Inflammatory macrophage (primary cell): Measurements from ENCODE around the gene GALNT1.

Experiments
- DNase-seq, 2 donors: peaks; one replicate each; pipeline ENCODE4 v3.0.0-alpha.2; 2020 to 2022

Gene GALNT1

GRCh38 chr18:35682281-35682867 lies 100.8 kb downstream of the GALNT1 start:
- no peak for DNase-seq

- no peak for DNase-seq
These were observed 101.5 kb downstream of the GALNT1 start for GRCh38 chr18:35683021-35683420.

GRCh38 chr18:35688757-35689156 lies 107.2 kb downstream of the GALNT1 start:
- no peak for DNase-seq

GRCh38 chr18:35689728-35690127 lies 108.2 kb downstream of the GALNT1 start:
- no peak for DNase-seq

- no peak for DNase-seq
These were observed 110.1 kb downstream of the GALNT1 start for GRCh38 chr18:35691625-35692024.

- DNase-seq, result no peak
These were observed 111.3 kb downstream of the GALNT1 start for GRCh38 chr18:35692866-35693265.

- peak in 1 of 2 donors; percentile 4 for DNase-seq
These were observed 112.3 kb downstream of the GALNT1 start for GRCh38 chr18:35693829-35694228.

- DNase-seq, result no peak
These were observed 113.3 kb downstream of the GALNT1 start for GRCh38 chr18:35694808-35695207.

GRCh38 chr18:35695384-35695783 lies 113.8 kb downstream of the GALNT1 start:
- no peak for DNase-seq

- no peak for DNase-seq
These were observed 114.3 kb downstream of the GALNT1 start for GRCh38 chr18:35695803-35696202.

- DNase-seq, result no peak
These were observed 114.8 kb downstream of the GALNT1 start for GRCh38 chr18:35696307-35696706.

- DNase-seq, result no peak
These were observed 116.3 kb downstream of the GALNT1 start for GRCh38 chr18:35697869-35698268.

GRCh38 chr18:35703043-35703688 lies 121.6 kb downstream of the GALNT1 start:
- DNase-seq, result no peak

- no peak for DNase-seq
These were observed 124.4 kb downstream of the GALNT1 start for GRCh38 chr18:35705988-35706387.

- no peak for DNase-seq
These were observed 125.7 kb downstream of the GALNT1 start for GRCh38 chr18:35707247-35707646.

GRCh38 chr18:35707674-35708073 lies 126.1 kb downstream of the GALNT1 start:
- no peak for DNase-seq

- no peak for DNase-seq
These were observed 129.0 kb downstream of the GALNT1 start for GRCh38 chr18:35710581-35710980.

- DNase-seq, result no peak
These were observed 129.7 kb downstream of the GALNT1 start for GRCh38 chr18:35711227-35711626.

GRCh38 chr18:35713545-35713944 lies 132.0 kb downstream of the GALNT1 start:
- DNase-seq, result no peak

GRCh38 chr18:35714539-35714938 lies 133.0 kb downstream of the GALNT1 start:
- DNase-seq, result no peak

- no peak for DNase-seq
These were observed 133.6 kb downstream of the GALNT1 start for GRCh38 chr18:35715139-35715538.

- no peak for DNase-seq
These were observed 134.8 kb downstream of the GALNT1 start for GRCh38 chr18:35716169-35716831.

- no peak for DNase-seq
These were observed 135.6 kb downstream of the GALNT1 start for GRCh38 chr18:35717182-35717581.

- no peak for DNase-seq
These were observed 140.0 kb downstream of the GALNT1 start for GRCh38 chr18:35721431-35722081.
